HEK293 (cell line): Measurements from ENCODE around the gene PAM.

Source experiments
- CTCF ChIA-PET: fragments of 350-600 bp; formaldehyde crosslinking; extraction: SDS; loops from one replicate; lab custom pipeline; 2021; ENCODE audit warnings: antibody characterized with exemption; lab: Yijun Ruan, JAX
- POLR2A ChIA-PET: fragments of 300-600 bp; formaldehyde crosslinking; extraction: SDS; loops from one replicate; lab custom pipeline; 2020; ENCODE audit warnings: antibody characterized with exemption, inconsistent platforms; lab: Yijun Ruan, JAX
- H3K27ac ChIP-seq: fragments of 200-500 bp; sonication (Bioruptor generic); 2 replicates; pipeline ENCODE4 v1.5.1; 2014; ENCODE audit warnings: low read depth, low read length, control low read depth, inconsistent platforms; ENCODE audit errors: extremely low read depth
- H3K36me3 ChIP-seq, 2 experiments: fragments of 200-500 bp in 1 of 2; sonication (Bioruptor generic) in 1 of 2; 1 replicate in 1 of 2; 2 replicates in 1 of 2; pipeline ENCODE4 v1.5.1; 2014 to 2017; ENCODE audit warnings: inconsistent platforms in 2 of 2, low read length in 2 of 2; ENCODE audit not compliant: control insufficient read depth in 2 of 2, insufficient read depth in 1 of 2
- H3K4me1 ChIP-seq: fragments of 200-500 bp; sonication (Bioruptor generic); 2 replicates; pipeline ENCODE4 v1.5.1; 2014; ENCODE audit warnings: mild to moderate bottlenecking, low read length, inconsistent platforms; ENCODE audit not compliant: control insufficient read depth, insufficient read depth
- H3K4me3 ChIP-seq: 2 replicates; pipeline ENCODE4 v1.5.1; 2011; ENCODE audit warnings: low read depth, mild to moderate bottlenecking, control low read depth, low read length, moderate library complexity
- H3K9me3 ChIP-seq: fragments of 200-500 bp; sonication (Bioruptor generic); 2 replicates; pipeline ENCODE4 v1.5.1; 2014; ENCODE audit warnings: low read depth, low read length, inconsistent platforms; ENCODE audit not compliant: control insufficient read depth, insufficient read depth
- CTCF ChIP-seq: fragments of 450-650 bp; formaldehyde crosslinking; IDR thresholded peaks from 2 replicates; pipeline ENCODE4 v1.5.1; 2016; ENCODE audit warnings: missing biosample characterization, missing genetic modification characterization
- GLIS2 ChIP-seq: fragments of 450-650 bp; formaldehyde crosslinking; IDR thresholded peaks from 2 replicates; pipeline ENCODE4 v1.5.1; 2016; ENCODE audit warnings: missing biosample characterization, missing genetic modification characterization
- HOXA7 ChIP-seq: sonication (generic); formaldehyde crosslinking; IDR thresholded peaks from 2 replicates; pipeline ENCODE4 v1.8.1; 2022; ENCODE audit warnings: missing genetic modification reagents, borderline replicate concordance
- HOXC10 ChIP-seq: sonication (generic); formaldehyde crosslinking; IDR thresholded peaks from 2 replicates; pipeline ENCODE4 v1.8.1; 2023; ENCODE audit warnings: mild to moderate bottlenecking, missing genetic modification reagents
- IKZF3 ChIP-seq: fragments of 450-650 bp; IDR thresholded peaks from 2 replicates; pipeline ENCODE4 v1.5.0; 2018; ENCODE audit warnings: missing biosample characterization, mild to moderate bottlenecking, missing genetic modification characterization, moderate library complexity
- RBAK ChIP-seq: fragments of 450-650 bp; formaldehyde crosslinking; IDR thresholded peaks from 2 replicates; pipeline ENCODE4 v1.5.1; 2016; ENCODE audit warnings: missing biosample characterization, missing genetic modification characterization
- SALL2 ChIP-seq: fragments of 450-650 bp; formaldehyde crosslinking; IDR thresholded peaks from 2 replicates; pipeline ENCODE4 v1.5.0; 2017; ENCODE audit warnings: missing biosample characterization, mild to moderate bottlenecking, missing genetic modification characterization, borderline replicate concordance
- SP3 ChIP-seq: fragments of 450-650 bp; formaldehyde crosslinking; IDR thresholded peaks from 2 replicates; pipeline ENCODE4 v1.5.1; 2016; ENCODE audit warnings: missing biosample characterization, missing genetic modification characterization
- TCF7L2 ChIP-seq: IDR thresholded peaks from 2 replicates; pipeline ENCODE4 v1.6.1; 2011; ENCODE audit warnings: low read depth, mild to moderate bottlenecking, inconsistent platforms, low read length, moderate library complexity, borderline replicate concordance
- ZBTB1 ChIP-seq: fragments of 450-650 bp; formaldehyde crosslinking; IDR thresholded peaks from 2 replicates; pipeline ENCODE4 v1.5.1; 2016; ENCODE audit warnings: missing biosample characterization, missing genetic modification characterization
- ZBTB17 ChIP-seq: fragments of 450-650 bp; formaldehyde crosslinking; IDR thresholded peaks from 2 replicates; pipeline ENCODE4 v1.5.1; 2016; ENCODE audit warnings: missing biosample characterization, missing genetic modification characterization
- ZBTB48 ChIP-seq: fragments of 450-650 bp; formaldehyde crosslinking; IDR thresholded peaks from 2 replicates; pipeline ENCODE4 v1.5.1; 2016; ENCODE audit warnings: missing biosample characterization, missing genetic modification characterization
- ZIC2 ChIP-seq: fragments of 450-650 bp; formaldehyde crosslinking; IDR thresholded peaks from 2 replicates; pipeline ENCODE4 v1.5.1; 2016; ENCODE audit warnings: missing biosample characterization, missing genetic modification characterization
- ZNF16 ChIP-seq: fragments of 450-650 bp; formaldehyde crosslinking; IDR thresholded peaks from 2 replicates; pipeline ENCODE4 v1.5.1; 2016; ENCODE audit warnings: low read depth, missing biosample characterization, missing genetic modification characterization
- ZNF221 ChIP-seq: fragments of 450-650 bp; formaldehyde crosslinking; IDR thresholded peaks from 2 replicates; pipeline ENCODE4 v1.5.1; 2017; ENCODE audit warnings: missing biosample characterization, missing genetic modification characterization, borderline replicate concordance
- ZNF266 ChIP-seq: fragments of 450-650 bp; formaldehyde crosslinking; IDR thresholded peaks from 2 replicates; pipeline ENCODE4 v1.5.1; 2016; ENCODE audit warnings: missing biosample characterization, missing genetic modification characterization, low read depth
- ZNF48 ChIP-seq: fragments of 450-650 bp; formaldehyde crosslinking; IDR thresholded peaks from 2 replicates; pipeline ENCODE4 v1.5.1; 2016; ENCODE audit warnings: missing biosample characterization, missing genetic modification characterization
- ZNF488 ChIP-seq: fragments of 450-650 bp; formaldehyde crosslinking; IDR thresholded peaks from 2 replicates; pipeline ENCODE4 v1.5.1; 2016; ENCODE audit warnings: missing biosample characterization, missing genetic modification characterization
- ZNF529 ChIP-seq: fragments of 450-650 bp; formaldehyde crosslinking; IDR thresholded peaks from 2 replicates; pipeline ENCODE4 v1.5.1; 2017; ENCODE audit warnings: missing genetic modification characterization, missing biosample characterization; ENCODE audit not compliant: insufficient replicate concordance
- ZNF596 ChIP-seq: fragments of 450-650 bp; IDR thresholded peaks from 2 replicates; pipeline ENCODE4 v1.5.0; 2018; ENCODE audit warnings: missing biosample characterization, mild to moderate bottlenecking, missing genetic modification characterization, moderate library complexity
- ZNF645 ChIP-seq: fragments of 450-650 bp; formaldehyde crosslinking; IDR thresholded peaks from 2 replicates; pipeline ENCODE4; 2016; ENCODE audit warnings: missing biosample characterization, missing genetic modification characterization

PAM gene

GRCh38 chr5:102737805-102738469 lies 17.2 kb upstream of the PAM start:
- no peaks in the 10 kb centered on the region for H3K4me1 ChIP-seq
- no peaks in the 10 kb centered on the region for H3K9me3 ChIP-seq
- ChIA-PET POLR2A (no interaction called here), CTCF (interaction anchor here (0.8 kb wide), 1 partner anchor 71 kb away, joined by 3 read pairs; no protein-coding TSS in a partner anchor)
- no peaks in the 10 kb centered on the region for H3K36me3 ChIP-seq
- TF ChIP-seq ZIC2 (no peak), ZBTB17 (no peak), TCF7L2 (no peak), ZNF529 (tag by site-specific recombination) (no peak), CTCF (tag by site-specific recombination) (no peak), GLIS2 (tag by site-specific recombination) (no peak)
- no peak overlapping the region for H3K27ac ChIP-seq
- H3K4me3 ChIP-seq, result no peak overlapping the region

GRCh38 chr5:102740515-102740914 lies 14.6 kb upstream of the PAM start:
- Histone ChIP-seq H3K4me1 (no peaks in the 10 kb centered on the region), H3K27ac (no peak overlapping the region), H3K9me3 (no peaks in the 10 kb centered on the region), H3K4me3 (no peak overlapping the region), H3K36me3 (no peaks in the 10 kb centered on the region)
- POLR2A ChIA-PET, result no interaction called here
- CTCF ChIA-PET, result interaction anchor here (0.8 kb wide), 1 partner anchor 60 kb away, joined by 3 read pairs; no protein-coding TSS in a partner anchor
- TF ChIP-seq ZNF16 (tag by site-specific recombination), result no peak
- TF ChIP-seq IKZF3 (tag by site-specific recombination), result no peak
- TF ChIP-seq SALL2 (tag by site-specific recombination), result no peak
- TF ChIP-seq ZNF221 (tag by site-specific recombination), result no peak
- no peak for TF ChIP-seq SP3 (tag by site-specific recombination)
- no peak for TF ChIP-seq ZNF529 (tag by site-specific recombination)
- no peak for TF ChIP-seq HOXC10 (CRISPR knock-in tag)
- TF ChIP-seq ZNF645 (tag by site-specific recombination), result no peak
- TF ChIP-seq ZNF488, result no peak
- no peak for TF ChIP-seq ZNF48 (tag by site-specific recombination)
- no peak for TF ChIP-seq ZBTB48
- TF ChIP-seq HOXA7, result no peak
- TF ChIP-seq ZBTB1, result no peak
- no peak for TF ChIP-seq ZNF266 (tag by site-specific recombination)
- no peak for TF ChIP-seq ZNF596 (tag by site-specific recombination)
- TF ChIP-seq RBAK (tag by site-specific recombination), result no peak
